ENCODE data around the gene SUGCT.

Gene SUGCT

GRCh38 chr7:40306025-40306424, 171.2 kb downstream of the SUGCT start:
- H3K27ac ChIP-seq = no peak overlapping the region
- no peak for TF ChIP-seq ZFX (IDR thresholded peaks at IDR 0.05)

GRCh38 chr7:40306596-40306995, 171.8 kb downstream of the SUGCT start:
- H3K27ac ChIP-seq = no peak overlapping the region
- TF ChIP-seq CTCF (conservative IDR thresholded peaks at IDR 0.05) (no peak), ZFX (IDR thresholded peaks at IDR 0.05) (no peak)

- no peak overlapping the region for H3K27ac ChIP-seq
- TF ChIP-seq ZFX (IDR thresholded peaks at IDR 0.05) = no peak
- no peak for TF ChIP-seq CTCF (conservative IDR thresholded peaks at IDR 0.05)
Observed at GRCh38 chr7:40310258-40310657, 175.5 kb downstream of the SUGCT start.

GRCh38 chr7:40311307-40311706, 176.5 kb downstream of the SUGCT start:
- H3K27ac ChIP-seq = no peak overlapping the region
- TF ChIP-seq CTCF (conservative IDR thresholded peaks at IDR 0.05) (no peak), ZFX (IDR thresholded peaks at IDR 0.05) (no peak)

- TF ChIP-seq ZFX (IDR thresholded peaks at IDR 0.05) (no peak), CTCF (conservative IDR thresholded peaks at IDR 0.05) (no peak)
Observed at GRCh38 chr7:40315277-40315676, 180.5 kb downstream of the SUGCT start.

DNA sequence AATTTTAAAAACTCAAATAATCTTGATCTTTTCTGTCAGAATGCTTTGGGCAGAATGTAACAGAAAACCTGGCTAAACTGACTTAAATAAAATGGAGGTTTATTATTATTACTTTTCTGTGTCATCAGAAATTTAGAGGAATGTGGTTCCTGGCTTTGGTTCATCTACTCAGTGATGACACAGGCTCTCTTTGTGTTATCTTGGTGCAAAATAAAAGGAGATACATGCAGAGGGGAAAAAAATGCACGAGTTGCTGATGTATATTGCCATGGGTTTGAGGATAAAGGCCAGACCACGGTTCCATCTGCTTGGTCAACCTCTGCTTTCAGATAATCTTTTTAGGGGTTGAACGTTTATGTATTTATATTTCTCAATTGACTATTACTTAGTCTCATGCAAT, 181.4 kb downstream of the SUGCT start:
- TF ChIP-seq CTCF (conservative IDR thresholded peaks at IDR 0.05) (no peak), ZFX (IDR thresholded peaks at IDR 0.05) (no peak)
- H3K27ac ChIP-seq = no peak overlapping the region

More at GRCh38 chr7:40315277-40315676, 180.5 kb downstream of the SUGCT start:
- H3K27ac ChIP-seq = no peak overlapping the region; the same call in 1 of the 2 replicates

DNA sequence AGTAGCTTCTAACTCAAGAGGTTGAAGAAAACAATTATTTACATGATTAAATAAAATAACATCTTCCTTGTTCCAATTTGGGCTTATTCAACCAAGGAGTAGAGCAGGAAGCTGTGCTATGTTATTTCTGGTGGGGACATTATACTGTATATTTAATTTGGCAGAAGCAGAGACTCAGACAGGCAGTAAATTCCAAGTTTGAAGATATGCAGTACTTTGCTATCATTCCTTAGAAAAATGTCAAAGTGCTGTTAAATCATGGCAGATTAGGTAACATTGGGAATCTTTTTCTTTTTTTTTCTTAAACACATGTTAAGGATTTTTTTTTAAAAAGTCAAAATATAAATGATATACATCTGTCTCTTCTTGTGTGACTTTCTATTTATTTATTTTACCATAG, 190.1 kb downstream of the SUGCT start:
- H3K27ac ChIP-seq = no peak overlapping the region
- no peak for TF ChIP-seq ZFX (IDR thresholded peaks at IDR 0.05)
- no peak for TF ChIP-seq CTCF (conservative IDR thresholded peaks at IDR 0.05)

- H3K27ac ChIP-seq = no peak overlapping the region
- no peak for TF ChIP-seq ZFX (IDR thresholded peaks at IDR 0.05)
- TF ChIP-seq CTCF (conservative IDR thresholded peaks at IDR 0.05) = no peak
Observed at GRCh38 chr7:40327113-40327512, 192.3 kb downstream of the SUGCT start.

All from C4-2B (cell line).